BE2C (cell line): ENCODE results near the gene MYO1F.

ENCODE experiments used
- DNase-seq: peaks from one replicate; pipeline ENCODE4 v3.0.0-alpha.2; 2020
- H3K27me3 ChIP-seq: fragments of 250-450 bp; sonication (Bioruptor Pico); 2 replicates; pipeline ENCODE4 v1.5.1; 2020; ENCODE audit warnings: mild to moderate bottlenecking
- H3K36me3 ChIP-seq: fragments of 250-450 bp; sonication (Bioruptor Pico); 2 replicates; pipeline ENCODE4 v1.5.1; 2020; ENCODE audit warnings: mild to moderate bottlenecking
- H3K4me1 ChIP-seq: fragments of 250-450 bp; sonication (Bioruptor Pico); 2 replicates; pipeline ENCODE4 v1.5.1; 2020
- H3K4me3 ChIP-seq: 2 replicates; pipeline ENCODE4 v1.5.1; 2011; ENCODE audit warnings: low read depth, low read length
- H3K9me3 ChIP-seq: fragments of 250-450 bp; sonication (Bioruptor Pico); 2 replicates; pipeline ENCODE4 v1.5.1; 2020
- CTCF ChIP-seq: IDR thresholded peaks from 2 replicates; pipeline ENCODE4 v1.5.1; 2012; ENCODE audit warnings: mild to moderate bottlenecking, low read depth, low read length

MYO1F gene

GRCh38 chr19:8595651-8596050, 18.4 kb upstream of the MYO1F start:
- H3K27me3 ChIP-seq, result no peaks in the 10 kb centered on the region
- no peak for TF ChIP-seq CTCF
- no peak for DNase-seq

GRCh38 chr19:8593931-8594330, 16.7 kb upstream of the MYO1F start:
- Histone ChIP-seq H3K4me3 (no peak overlapping the region), H3K36me3 (no peaks in the 10 kb centered on the region), H3K27me3 (no peaks in the 10 kb centered on the region), H3K4me1 (no peaks in the 10 kb centered on the region), H3K9me3 (no peaks in the 10 kb centered on the region)
- no peak for DNase-seq
- TF ChIP-seq CTCF, result peak; percentile 29; the same call in 1 of the 2 replicates

More at GRCh38 chr19:8595651-8596050, 18.4 kb upstream of the MYO1F start:
- Histone ChIP-seq H3K9me3 (no peaks in the 10 kb centered on the region), H3K36me3 (no peaks in the 10 kb centered on the region), H3K4me3 (no peak overlapping the region), H3K4me1 (no peaks in the 10 kb centered on the region)

GRCh38 chr19:8592231-8593009, 15.2 kb upstream of the MYO1F start:
- Histone ChIP-seq H3K4me1 (no peaks in the 10 kb centered on the region), H3K4me3 (peak overlapping the region; percentile 11; the same call in 1 of the 2 replicates), H3K36me3 (no peaks in the 10 kb centered on the region), H3K27me3 (no peaks in the 10 kb centered on the region), H3K9me3 (no peaks in the 10 kb centered on the region)
- DNase-seq, result peak; percentile 91
- no peak for TF ChIP-seq CTCF

GRCh38 chr19:8589177-8589714, 12.0 kb upstream of the MYO1F start:
- DNase-seq, result no peak
- Histone ChIP-seq H3K36me3 (no peaks in the 10 kb centered on the region), H3K9me3 (no peaks in the 10 kb centered on the region), H3K4me1 (no peaks in the 10 kb centered on the region), H3K27me3 (no peaks in the 10 kb centered on the region), H3K4me3 (no peak overlapping the region)
- no peak for TF ChIP-seq CTCF

GRCh38 chr19:8585894-8586750, 8.9 kb upstream of the MYO1F start:
- Histone ChIP-seq H3K4me1 (no peaks in the 10 kb centered on the region), H3K36me3 (no peaks in the 10 kb centered on the region), H3K9me3 (no peaks in the 10 kb centered on the region), H3K4me3 (no peak overlapping the region), H3K27me3 (no peaks in the 10 kb centered on the region)
- peak; percentile 66 for DNase-seq
- peak; percentile 52 for TF ChIP-seq CTCF
